Gastrocnemius medialis (tissue), 4 donors: ENCODE measurements around the gene MUC15.

ENCODE experiments used
- CTCF ChIP-seq, 5 experiments: fragments of 450-650 bp in 3 of 5; fragments of 200-600 bp in 2 of 5; sonication (generic) in 2 of 5; IDR thresholded peaks in 4 of 5; conservative IDR thresholded peaks in 1 of 5; 1 replicate in 4 of 5; 2 replicates in 1 of 5; pipeline ENCODE4 v1.5.1; 2016 to 2019; ENCODE audit warnings: antibody characterized with exemption in 5 of 5, mild to moderate bottlenecking in 3 of 5, moderate library complexity in 3 of 5
- POLR2A ChIP-seq, 2 donors: fragments of 450-650 bp; IDR thresholded peaks; one replicate each; pipeline ENCODE4 v1.6.1; 2017; ENCODE audit warnings: antibody characterized with exemption in 2 of 2, mild to moderate bottlenecking in 2 of 2, moderate library complexity in 2 of 2

GRCh38 chr11:26579683-26580082, 7.6 kb upstream of the MUC15 start:
- no peak for TF ChIP-seq POLR2A (IDR thresholded peaks at IDR 0.05)
- TF ChIP-seq CTCF (IDR thresholded peaks at IDR 0.05 in 4 of 5, conservative IDR thresholded peaks at IDR 0.05 in 1 of 5): no peak
